ENCODE data around the gene FASTK. TPM values are rescaled to one million over a fixed set of nuclear protein-coding genes. Genes with fewer than 3 reads are reported as not detected.

Gene FASTK
- total RNA-seq, 1 donor from 2014 or later: 22.4 TPM

DNA sequence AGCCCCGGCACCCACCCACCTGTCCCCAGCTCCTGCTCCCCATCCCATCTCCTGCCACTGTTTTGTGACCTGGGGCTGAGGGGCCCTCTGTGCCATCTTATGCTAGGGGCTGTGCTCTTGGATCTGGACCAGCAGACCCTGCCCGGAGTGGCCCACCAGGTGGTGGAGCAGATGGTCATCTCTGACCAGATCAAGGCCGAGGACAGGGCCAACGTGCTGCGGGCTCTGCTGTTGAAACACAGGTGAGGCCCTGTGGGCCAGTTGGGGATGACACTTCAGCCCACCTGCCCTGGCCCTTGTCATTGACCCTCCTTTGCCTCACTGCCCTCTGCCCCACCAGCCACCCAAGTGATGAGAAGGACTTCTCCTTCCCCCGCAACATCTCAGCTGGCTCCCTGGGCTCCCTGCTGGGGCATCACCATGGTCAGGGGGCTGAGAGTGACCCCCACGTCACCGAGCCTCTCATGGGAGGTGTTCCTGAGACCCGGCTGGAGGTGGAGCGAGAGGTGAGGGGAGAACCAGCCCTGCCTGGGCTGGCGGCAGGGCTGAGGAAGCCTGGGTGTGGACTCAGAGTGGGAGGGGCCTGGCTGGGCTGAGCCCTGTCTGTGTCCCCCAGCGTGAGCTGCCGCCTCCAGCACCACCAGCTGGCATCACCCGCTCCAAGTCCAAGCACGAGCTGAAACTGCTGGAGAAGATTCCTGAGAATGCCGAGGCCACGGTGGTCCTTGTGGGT lies 10.6 kb downstream of the FASTK start:
- Histone ChIP-seq H3K27me3 (no peaks in the 10 kb centered on the region), H3K27ac (no peak overlapping the region), H3K4me3 (no peak overlapping the region), H3K4me1 (no peaks in the 10 kb centered on the region), H3K9me3 (ENCODE audit: low read depth) (no peaks in the 10 kb centered on the region), H3K4me2 (no peak overlapping the region), H3K79me2 (ENCODE audit: low read depth) (no peaks in the 10 kb centered on the region), H3K36me3 (no peaks in the 10 kb centered on the region), H4K20me1 (ENCODE audit: low read depth) (peaks cover 5% of the 10 kb centered on the region), H3F3A (ENCODE audit: low read depth) (no peaks in the 10 kb centered on the region), H3K9ac (no peak overlapping the region), H2AFZ (replicated peaks) (no peak overlapping the region)
- H3K36me3 Mint-ChIP-seq: peaks cover 11% of the 10 kb centered on the region
- no peak overlapping the region for H3K4me3 Mint-ChIP-seq
- H3K27ac Mint-ChIP-seq: no peak overlapping the region
- peaks cover 2% of the 10 kb centered on the region for H3K4me1 Mint-ChIP-seq
- DNase-seq (ENCODE audit: low spot score): no peak
- TF ChIP-seq, protein P1, sequence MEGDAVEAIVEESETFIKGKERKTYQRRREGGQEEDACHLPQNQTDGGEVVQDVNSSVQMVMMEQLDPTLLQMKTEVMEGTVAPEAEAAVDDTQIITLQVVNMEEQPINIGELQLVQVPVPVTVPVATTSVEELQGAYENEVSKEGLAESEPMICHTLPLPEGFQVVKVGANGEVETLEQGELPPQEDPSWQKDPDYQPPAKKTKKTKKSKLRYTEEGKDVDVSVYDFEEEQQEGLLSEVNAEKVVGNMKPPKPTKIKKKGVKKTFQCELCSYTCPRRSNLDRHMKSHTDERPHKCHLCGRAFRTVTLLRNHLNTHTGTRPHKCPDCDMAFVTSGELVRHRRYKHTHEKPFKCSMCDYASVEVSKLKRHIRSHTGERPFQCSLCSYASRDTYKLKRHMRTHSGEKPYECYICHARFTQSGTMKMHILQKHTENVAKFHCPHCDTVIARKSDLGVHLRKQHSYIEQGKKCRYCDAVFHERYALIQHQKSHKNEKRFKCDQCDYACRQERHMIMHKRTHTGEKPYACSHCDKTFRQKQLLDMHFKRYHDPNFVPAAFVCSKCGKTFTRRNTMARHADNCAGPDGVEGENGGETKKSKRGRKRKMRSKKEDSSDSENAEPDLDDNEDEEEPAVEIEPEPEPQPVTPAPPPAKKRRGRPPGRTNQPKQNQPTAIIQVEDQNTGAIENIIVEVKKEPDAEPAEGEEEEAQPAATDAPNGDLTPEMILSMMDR (IDR thresholded peaks at IDR 0.05): no peak
- TF ChIP-seq EZH2phosphoT487 (IDR thresholded peaks at IDR 0.05) (no peak), EZH2 (IDR thresholded peaks at IDR 0.05) (no peak)
- H3K9me3 Mint-ChIP-seq: no peaks in the 10 kb centered on the region
- H3K27me3 Mint-ChIP-seq (ENCODE audit: insufficient read depth, low read depth): peaks cover 3% of the 10 kb centered on the region

GRCh38 chr7:151068069-151068773 lies 12.4 kb downstream of the FASTK start:
- Histone ChIP-seq H3K9me3 (ENCODE audit: low read depth) (no peaks in the 10 kb centered on the region), H3K79me2 (ENCODE audit: low read depth) (no peaks in the 10 kb centered on the region), H3K9ac (no peak overlapping the region), H3K36me3 (no peaks in the 10 kb centered on the region), H3K27me3 (peaks cover 2% of the 10 kb centered on the region), H3K27ac (no peak overlapping the region), H3K4me3 (no peak overlapping the region), H4K20me1 (ENCODE audit: low read depth) (peaks cover 21% of the 10 kb centered on the region), H3K4me2 (no peak overlapping the region), H3F3A (ENCODE audit: low read depth) (peaks cover 1% of the 10 kb centered on the region), H2AFZ (replicated peaks) (no peak overlapping the region), H3K4me1 (no peaks in the 10 kb centered on the region)
- peaks cover 2% of the 10 kb centered on the region for H3K4me1 Mint-ChIP-seq
- peaks cover 2% of the 10 kb centered on the region for H3K27me3 Mint-ChIP-seq (ENCODE audit: insufficient read depth, low read depth)
- H3K9me3 Mint-ChIP-seq: no peaks in the 10 kb centered on the region
- no peak overlapping the region for H3K27ac Mint-ChIP-seq
- no peak overlapping the region for H3K4me3 Mint-ChIP-seq
- H3K36me3 Mint-ChIP-seq: peaks cover 11% of the 10 kb centered on the region
- TF ChIP-seq EZH2phosphoT487 (IDR thresholded peaks at IDR 0.05): no peak
- no peak for TF ChIP-seq EZH2 (IDR thresholded peaks at IDR 0.05)
- TF ChIP-seq, protein P1 (IDR thresholded peaks at IDR 0.05): no peak
- DNase-seq (ENCODE audit: low spot score): no peak

GRCh38 chr7:151066273-151066974 lies 14.2 kb downstream of the FASTK start:
- TF ChIP-seq, protein P1 (IDR thresholded peaks at IDR 0.05): no peak
- TF ChIP-seq EZH2phosphoT487 (IDR thresholded peaks at IDR 0.05) (no peak), EZH2 (IDR thresholded peaks at IDR 0.05) (no peak)
- Mint-ChIP-seq H3K4me3 (no peak overlapping the region), H3K4me1 (peaks cover 10% of the 10 kb centered on the region), H3K9me3 (no peaks in the 10 kb centered on the region), H3K27me3 (ENCODE audit: insufficient read depth, low read depth) (peaks cover 5% of the 10 kb centered on the region), H3K27ac (no peak overlapping the region), H3K36me3 (peaks cover 8% of the 10 kb centered on the region)
- H3K4me1 ChIP-seq: peaks cover 15% of the 10 kb centered on the region
- H3F3A ChIP-seq (ENCODE audit: low read depth): peaks cover 19% of the 10 kb centered on the region
- no peaks in the 10 kb centered on the region for H3K79me2 ChIP-seq (ENCODE audit: low read depth)
- H3K4me3 ChIP-seq: no peak overlapping the region
- H3K27ac ChIP-seq: no peak overlapping the region
- H3K36me3 ChIP-seq: no peaks in the 10 kb centered on the region
- peaks cover 12% of the 10 kb centered on the region for H3K27me3 ChIP-seq
- no peak overlapping the region for H2AFZ ChIP-seq (replicated peaks)
- no peaks in the 10 kb centered on the region for H3K9me3 ChIP-seq (ENCODE audit: low read depth)
- H3K9ac ChIP-seq: no peak overlapping the region
- DNase-seq (ENCODE audit: low spot score): no peak
- H4K20me1 ChIP-seq (ENCODE audit: low read depth): peaks cover 39% of the 10 kb centered on the region
- H3K4me2 ChIP-seq: no peak overlapping the region
